Mucosa of rectum (tissue), 2 donors: ENCODE measurements around the gene AK4.
"Not testable (repeated sequence)": the region's sequence is repeated elsewhere in the genome, so short reads cannot be mapped to it uniquely, and the experiment has no call there.

Experiments used
- H3K27ac ChIP-seq, 2 donors: one replicate each; pipeline ENCODE4 v1.7.0; 2013; ENCODE audit warnings: inconsistent platforms in 2 of 2, low read depth in 2 of 2, low read length in 2 of 2
- H3K27me3 ChIP-seq, 2 donors: one replicate each; pipeline ENCODE4 v1.7.0; 2013; ENCODE audit warnings: low read length in 2 of 2; ENCODE audit not compliant: control insufficient read depth in 2 of 2, insufficient read depth in 2 of 2
- H3K36me3 ChIP-seq, 2 donors: one replicate each; pipeline ENCODE4 v1.7.0; 2013; ENCODE audit warnings: low read length in 2 of 2; ENCODE audit not compliant: control insufficient read depth in 2 of 2, insufficient read depth in 2 of 2
- H3K4me1 ChIP-seq, 2 donors: one replicate each; pipeline ENCODE4 v1.7.0; 2013; ENCODE audit warnings: low read length in 2 of 2, mild to moderate bottlenecking in 1 of 2; ENCODE audit not compliant: control insufficient read depth in 2 of 2, insufficient read depth in 2 of 2
- H3K4me3 ChIP-seq, 2 donors: one replicate each; pipeline ENCODE4 v1.7.0; 2013; ENCODE audit warnings: low read length in 2 of 2
- H3K9ac ChIP-seq, 2 donors: one replicate each; pipeline ENCODE4 v1.7.0; 2013; ENCODE audit warnings: low read length in 2 of 2, low read depth in 1 of 2, mild to moderate bottlenecking in 1 of 2
- H3K9me3 ChIP-seq, 2 donors: one replicate each; pipeline ENCODE4 v1.7.0; 2013; ENCODE audit warnings: low read length in 2 of 2; ENCODE audit not compliant: control insufficient read depth in 2 of 2
- donor health status: healthy.
- donor health status: Normal muscosa, but diverticular disease.

The AK4 gene

GRCh38 chr1:65129104-65129503 lies 18.9 kb upstream of the AK4 start:
- not testable (repeated sequence) for H3K9me3 ChIP-seq, H3K4me1 ChIP-seq, H3K27me3 ChIP-seq, H3K36me3 ChIP-seq, H3K4me3 ChIP-seq, H3K27ac ChIP-seq, H3K9ac ChIP-seq

GRCh38 chr1:65138524-65138923 lies 9.5 kb upstream of the AK4 start:
- Histone ChIP-seq H3K27me3 (no peaks in the 10 kb centered on the region), H3K27ac (no peak overlapping the region)

GRCh38 chr1:65139793-65140192 lies 8.2 kb upstream of the AK4 start:
- H3K9me3 ChIP-seq, H3K27ac ChIP-seq, H3K36me3 ChIP-seq, H3K4me3 ChIP-seq, H3K4me1 ChIP-seq, H3K9ac ChIP-seq, H3K27me3 ChIP-seq: not testable (repeated sequence)

More at GRCh38 chr1:65138524-65138923, 9.5 kb upstream of the AK4 start:
- Histone ChIP-seq H3K9ac (no peak overlapping the region), H3K36me3 (no peaks in the 10 kb centered on the region), H3K9me3 (no peaks in the 10 kb centered on the region), H3K4me1 (peaks cover 0 to 4% of the 10 kb centered on the region in 2 donors), H3K4me3 (no peak overlapping the region)

GRCh38 chr1:65141394-65141793 lies 6.6 kb upstream of the AK4 start:
- Histone ChIP-seq H3K9ac (no peak overlapping the region), H3K27ac (peak overlapping the region in 1 of 2 donors; percentile 67), H3K27me3 (no peaks in the 10 kb centered on the region), H3K4me3 (no peak overlapping the region), H3K9me3 (no peaks in the 10 kb centered on the region), H3K4me1 (peaks cover 0 to 4% of the 10 kb centered on the region in 2 donors), H3K36me3 (no peaks in the 10 kb centered on the region)

- no peaks in the 10 kb centered on the region for H3K9me3 ChIP-seq
- H3K27ac ChIP-seq, result peak overlapping the region in 1 of 2 donors; percentile 67
- peaks cover 0 to 5% of the 10 kb centered on the region in 2 donors for H3K4me1 ChIP-seq
- H3K36me3 ChIP-seq, result no peaks in the 10 kb centered on the region
- no peak overlapping the region for H3K4me3 ChIP-seq
- no peak overlapping the region for H3K9ac ChIP-seq
- H3K27me3 ChIP-seq, result peaks cover 0 to 3% of the 10 kb centered on the region in 2 donors
These were observed 6.1 kb upstream of the AK4 start for GRCh38 chr1:65141918-65142317.

- not testable (repeated sequence) for H3K27ac ChIP-seq, H3K4me3 ChIP-seq, H3K27me3 ChIP-seq, H3K36me3 ChIP-seq, H3K9me3 ChIP-seq, H3K9ac ChIP-seq, H3K4me1 ChIP-seq
These were observed 4.8 kb upstream of the AK4 start for GRCh38 chr1:65143112-65143658.

GRCh38 chr1:65146908-65147423 lies 1.0 kb upstream of the AK4 start:
- peaks cover 3 to 11% of the 10 kb centered on the region in 2 donors for H3K4me1 ChIP-seq
- H3K27ac ChIP-seq, result peak overlapping the region; percentile 65 to 67
- peak overlapping the region; percentile 27 to 66 for H3K9ac ChIP-seq
- H3K27me3 ChIP-seq, result peaks cover 0 to 3% of the 10 kb centered on the region in 2 donors
- peak overlapping the region; percentile 60 to 69 for H3K4me3 ChIP-seq
- no peaks in the 10 kb centered on the region for H3K9me3 ChIP-seq
- no peaks in the 10 kb centered on the region for H3K36me3 ChIP-seq

- Histone ChIP-seq H3K27ac (peak overlapping the region; percentile 65 to 67), H3K27me3 (peaks cover 0 to 3% of the 10 kb centered on the region in 2 donors), H3K4me3 (peak overlapping the region; percentile 60 to 69), H3K4me1 (peaks cover 4 to 11% of the 10 kb centered on the region in 2 donors), H3K9ac (peak overlapping the region; percentile 27 to 66), H3K9me3 (no peaks in the 10 kb centered on the region), H3K36me3 (no peaks in the 10 kb centered on the region)
These were observed 402 bp upstream of the AK4 start for GRCh38 chr1:65147424-65148177.

GRCh38 chr1:65148548-65149350 lies 746 bp downstream of the AK4 start:
- Histone ChIP-seq H3K27ac (peak overlapping the region; percentile 48 to 65), H3K27me3 (peaks cover 0 to 3% of the 10 kb centered on the region in 2 donors), H3K4me3 (peak overlapping the region; percentile 69 to 74), H3K4me1 (peaks cover 4 to 13% of the 10 kb centered on the region in 2 donors), H3K9me3 (no peaks in the 10 kb centered on the region), H3K36me3 (no peaks in the 10 kb centered on the region), H3K9ac (peak overlapping the region; percentile 47 to 66)
